Measurements from ENCODE around the gene PEX26.
"Not testable (repeated sequence)": the region's sequence is repeated elsewhere in the genome, so short reads cannot be mapped to it uniquely, and the experiment has no call there.

PEX26 gene

GRCh38 chr22:18034076-18034475 lies 43.7 kb upstream of the PEX26 start:
- no peak overlapping the region for H3K4me3 ChIP-seq (replicated peaks; ENCODE audit: low read depth, low read length)
- no peak for DNase-seq (ENCODE audit: low read depth)
- TF ChIP-seq CTCF (IDR thresholded peaks at IDR 0.05; ENCODE audit: low read length, missing control alignments), result no peak

- no peak for DNase-seq (ENCODE audit: low read depth)
- TF ChIP-seq CTCF (IDR thresholded peaks at IDR 0.05; ENCODE audit: low read length, missing control alignments), result no peak
- H3K4me3 ChIP-seq (replicated peaks; ENCODE audit: low read depth, low read length), result no peak overlapping the region
Observed at GRCh38 chr22:18035751-18036150, 42.0 kb upstream of the PEX26 start.

- H3K4me3 ChIP-seq (replicated peaks; ENCODE audit: low read depth, low read length); DNase-seq (ENCODE audit: low read depth): not testable (repeated sequence)
Observed at GRCh38 chr22:18040898-18041297, 36.9 kb upstream of the PEX26 start.

- no peak for DNase-seq (ENCODE audit: low read depth)
- no peak for TF ChIP-seq CTCF (IDR thresholded peaks at IDR 0.05; ENCODE audit: low read length, missing control alignments)
Observed at GRCh38 chr22:18042685-18043084, 35.1 kb upstream of the PEX26 start.

GRCh38 chr22:18044548-18045271 lies 33.1 kb upstream of the PEX26 start:
- H3K4me3 ChIP-seq (replicated peaks; ENCODE audit: low read depth, low read length), result no peak overlapping the region
- no peak for DNase-seq (ENCODE audit: low read depth)
- TF ChIP-seq CTCF (IDR thresholded peaks at IDR 0.05; ENCODE audit: low read length, missing control alignments), result no peak

More at GRCh38 chr22:18042685-18043084, 35.1 kb upstream of the PEX26 start:
- H3K4me3 ChIP-seq (replicated peaks; ENCODE audit: low read depth, low read length), result no peak overlapping the region

- no peak overlapping the region for H3K4me3 ChIP-seq (replicated peaks; ENCODE audit: low read depth, low read length)
- no peak for TF ChIP-seq CTCF (IDR thresholded peaks at IDR 0.05; ENCODE audit: low read length, missing control alignments)
- DNase-seq (ENCODE audit: low read depth), result no peak
Observed at GRCh38 chr22:18045794-18046193, 32.0 kb upstream of the PEX26 start.

GRCh38 chr22:18048041-18048440 lies 29.7 kb upstream of the PEX26 start:
- no peak overlapping the region for H3K4me3 ChIP-seq (replicated peaks; ENCODE audit: low read depth, low read length)
- no peak for TF ChIP-seq CTCF (IDR thresholded peaks at IDR 0.05; ENCODE audit: low read length, missing control alignments)
- DNase-seq (ENCODE audit: low read depth), result no peak

Measured in fibroblast of pulmonary artery (primary cell).